GM12873 (cell line): ENCODE results near the gene TPK1.

Experiments used
- CTCF ChIP-seq: IDR thresholded peaks from 2 replicates; pipeline ENCODE4 v1.5.1; 2012; ENCODE audit warnings: low read depth, mild to moderate bottlenecking, moderate library complexity, low read length, control low read depth; ENCODE audit not compliant: insufficient read depth; ENCODE audit errors: missing control alignments

TPK1 gene

GRCh38 chr7:144812379-144813283 lies 23.2 kb downstream of the TPK1 start:
- TF ChIP-seq CTCF, result no peak

GRCh38 chr7:144805627-144806239 lies 30.1 kb downstream of the TPK1 start:
- no peak for TF ChIP-seq CTCF

- no peak for TF ChIP-seq CTCF
Observed at GRCh38 chr7:144796919-144797318, 38.9 kb downstream of the TPK1 start.

GRCh38 chr7:144792050-144792449 lies 43.8 kb downstream of the TPK1 start:
- TF ChIP-seq CTCF, result no peak

- TF ChIP-seq CTCF, result no peak
Observed at GRCh38 chr7:144791488-144791887, 44.4 kb downstream of the TPK1 start.

- no peak for TF ChIP-seq CTCF
Observed at GRCh38 chr7:144787127-144787526, 48.7 kb downstream of the TPK1 start.

GRCh38 chr7:144786522-144786921 lies 49.3 kb downstream of the TPK1 start:
- TF ChIP-seq CTCF, result peak; percentile 35
